H9 (cell line): ENCODE measurements around the gene PAMR1. TPM values are rescaled to one million over a fixed set of nuclear protein-coding genes. Genes with fewer than 3 reads are reported as not detected.

Experiments
- DNase-seq: peaks from one replicate; pipeline ENCODE4 v3.0.0-alpha.2; 2017
- H2AFZ ChIP-seq: one replicate; pipeline ENCODE4 v1.6.1; 2013; ENCODE audit warnings: mild to moderate bottlenecking, low read length, control low read depth, moderate library complexity
- H2AK5ac ChIP-seq: 2 replicates; pipeline ENCODE4 v1.6.1; 2013; ENCODE audit warnings: low read length, control low read depth, mixed read lengths; ENCODE audit not compliant: insufficient read length
- H2BK120ac ChIP-seq: one replicate; pipeline ENCODE4 v1.6.1; 2013; ENCODE audit warnings: low read depth, mild to moderate bottlenecking, low read length, control low read depth, inconsistent platforms; ENCODE audit not compliant: poor library complexity, severe bottlenecking
- H2BK12ac ChIP-seq: 2 replicates; pipeline ENCODE4 v1.6.1; 2013; ENCODE audit warnings: low read length, control low read depth, mixed read lengths, low read depth; ENCODE audit not compliant: insufficient read length
- H2BK15ac ChIP-seq: 2 replicates; pipeline ENCODE4 v1.6.1; 2013; ENCODE audit warnings: low read depth, low read length, control low read depth
- H2BK20ac ChIP-seq: one replicate; pipeline ENCODE4 v1.6.1; 2013; ENCODE audit warnings: low read depth, mild to moderate bottlenecking, low read length, control low read depth, inconsistent platforms; ENCODE audit not compliant: poor library complexity, severe bottlenecking
- H2BK5ac ChIP-seq: 2 replicates; pipeline ENCODE4 v1.6.1; 2013; ENCODE audit warnings: low read length, control low read depth, mixed read lengths; ENCODE audit not compliant: insufficient read length
- H3K14ac ChIP-seq: 2 replicates; pipeline ENCODE4 v1.6.1; 2013; ENCODE audit warnings: low read length, control low read depth; ENCODE audit not compliant: insufficient read depth
- H3K18ac ChIP-seq: 2 replicates; pipeline ENCODE4 v1.6.1; 2013; ENCODE audit warnings: low read depth, mild to moderate bottlenecking, mixed read lengths, low read length, control low read depth; ENCODE audit not compliant: insufficient read length
- H3K23ac ChIP-seq: 2 replicates; pipeline ENCODE4 v1.6.1; 2013; ENCODE audit warnings: low read length, control low read depth, mixed read lengths, low read depth; ENCODE audit not compliant: insufficient read length
- H3K23me2 ChIP-seq: 2 replicates; pipeline ENCODE4 v1.6.1; 2013; ENCODE audit warnings: low read depth, mild to moderate bottlenecking, mixed read lengths, low read length, control low read depth; ENCODE audit not compliant: insufficient read length, poor library complexity, severe bottlenecking
- H3K27ac ChIP-seq: 2 replicates; pipeline ENCODE4 v1.5.1; 2013; ENCODE audit warnings: low read length, control low read depth, mixed read lengths, low read depth; ENCODE audit not compliant: insufficient read length
- H3K27me3 ChIP-seq: 2 replicates; pipeline ENCODE4 v1.6.1; 2013; ENCODE audit warnings: low read length, control low read depth, inconsistent platforms; ENCODE audit not compliant: insufficient read depth
- H3K4ac ChIP-seq: 2 replicates; pipeline ENCODE4 v1.6.1; 2013; ENCODE audit warnings: low read depth, mild to moderate bottlenecking, control low read depth, inconsistent platforms, low read length, moderate library complexity
- H3K4me1 ChIP-seq: 2 replicates; pipeline ENCODE4 v1.6.1; 2013; ENCODE audit warnings: low read length, control low read depth, inconsistent platforms; ENCODE audit not compliant: insufficient read depth
- H3K4me2 ChIP-seq: 2 replicates; pipeline ENCODE4 v1.6.1; 2013; ENCODE audit warnings: low read length, control low read depth, mixed read lengths; ENCODE audit not compliant: insufficient read length, insufficient read depth
- H3K56ac ChIP-seq: 2 replicates; pipeline ENCODE4 v1.6.1; 2013; ENCODE audit warnings: low read depth, mild to moderate bottlenecking, mixed read lengths, low read length, control low read depth; ENCODE audit not compliant: insufficient read length
- H3K79me1 ChIP-seq: 2 replicates; pipeline ENCODE4 v1.6.1; 2013; ENCODE audit warnings: low read depth, mild to moderate bottlenecking, moderate library complexity, low read length, control low read depth, inconsistent platforms; ENCODE audit not compliant: insufficient read depth, poor library complexity, severe bottlenecking
- H3K79me2 ChIP-seq: 2 replicates; pipeline ENCODE4 v1.6.1; 2013; ENCODE audit warnings: low read length, control low read depth, inconsistent platforms; ENCODE audit not compliant: insufficient read depth
- H3K9ac ChIP-seq: 2 replicates; pipeline ENCODE4 v1.6.1; 2013; ENCODE audit warnings: low read length, control low read depth, mixed read lengths; ENCODE audit not compliant: insufficient read length; ENCODE audit errors: extremely low read depth
- H3K9me3 ChIP-seq: one replicate; pipeline ENCODE4 v1.6.1; 2013; ENCODE audit warnings: low read depth, low read length, inconsistent platforms; ENCODE audit not compliant: control insufficient read depth
- H3T11ph ChIP-seq: one replicate; pipeline ENCODE4 v1.6.1; 2013; ENCODE audit warnings: mild to moderate bottlenecking, low read length, control low read depth, inconsistent platforms
- H4K20me1 ChIP-seq: one replicate; pipeline ENCODE4 v1.6.1; 2013; ENCODE audit not compliant: control insufficient read depth, insufficient read length, insufficient read depth
- H4K5ac ChIP-seq: 2 replicates; pipeline ENCODE4 v1.6.1; 2013; ENCODE audit warnings: low read depth, mild to moderate bottlenecking, mixed read lengths, low read length, control low read depth; ENCODE audit not compliant: insufficient read length
- H4K8ac ChIP-seq: replicated peaks from 2 replicates; pipeline ENCODE4 v1.6.1; 2013; ENCODE audit warnings: low read length, control low read depth, mixed read lengths, low read depth; ENCODE audit not compliant: insufficient read length
- H4K91ac ChIP-seq: 2 replicates; pipeline ENCODE4 v1.6.1; 2013; ENCODE audit warnings: low read depth, mild to moderate bottlenecking, moderate library complexity, mixed read lengths, low read length, control low read depth; ENCODE audit not compliant: insufficient read length
- H3K27ac Mint-ChIP-seq, 3 experiments: 2 replicates in 2 of 3; 3 replicates in 1 of 3; pipeline ENCODE4 v1.8.0; 2020 to 2021; ENCODE audit warnings: mixed read lengths in 3 of 3, mild to moderate bottlenecking in 1 of 3, moderate library complexity in 1 of 3
- H3K27me3 Mint-ChIP-seq: 2 replicates; pipeline ENCODE4 v1.8.0; 2021; ENCODE audit warnings: low read depth, mild to moderate bottlenecking, moderate library complexity, mixed read lengths
- H3K36me3 Mint-ChIP-seq, 3 experiments: 2 replicates in 2 of 3; 3 replicates in 1 of 3; pipeline ENCODE4 v1.8.0; 2020 to 2021; ENCODE audit warnings: low read depth in 3 of 3, mixed read lengths in 3 of 3; ENCODE audit not compliant: insufficient read depth in 1 of 3
- H3K4me1 Mint-ChIP-seq, 2 experiments: 2 replicates each; pipeline ENCODE4 v1.8.0; 2020; ENCODE audit warnings: mixed read lengths in 2 of 2
- H3K4me3 Mint-ChIP-seq, 2 experiments: 2 replicates in 1 of 2; 3 replicates in 1 of 2; pipeline ENCODE4 v1.8.0; 2020 to 2021; ENCODE audit warnings: mild to moderate bottlenecking in 2 of 2, mixed read lengths in 2 of 2, moderate library complexity in 1 of 2
- H3K9me3 Mint-ChIP-seq, 2 experiments: 2 replicates in 1 of 2; 3 replicates in 1 of 2; pipeline ENCODE4 v1.8.0; 2020; ENCODE audit warnings: mild to moderate bottlenecking in 2 of 2, mixed read lengths in 2 of 2, moderate library complexity in 1 of 2
- WGBS: extraction: QIAGEN DNeasy Blood & Tissue Kit; methylation state at CpG from one replicate; pipeline ENCODE4 v1.1.7; 2013; ENCODE audit warnings: missing lambda C conversion rate, low lambda C conversion rate, mixed read lengths; ENCODE audit not compliant: insufficient read length; ENCODE audit errors: extremely low coverage; 5-methylcytosine and 5-hydroxymethylcytosine counted together
- total RNA-seq: library from RNA; stranded (reverse); gene quantifications from 2 replicates; pipeline ENCODE4 v1.2.1, GENCODE V29; 2021
- TF ChIP-seq, protein P1 (sequence below): fragments of 200-600 bp; sonication (generic); conservative IDR thresholded peaks from 3 replicates; pipeline ENCODE4 v1.8.0; 2021; ENCODE audit warnings: antibody characterized with exemption, mild to moderate bottlenecking

The PAMR1 gene
- total RNA-seq, 1 experiment from 2014 or later: 2.4 TPM

DNA sequence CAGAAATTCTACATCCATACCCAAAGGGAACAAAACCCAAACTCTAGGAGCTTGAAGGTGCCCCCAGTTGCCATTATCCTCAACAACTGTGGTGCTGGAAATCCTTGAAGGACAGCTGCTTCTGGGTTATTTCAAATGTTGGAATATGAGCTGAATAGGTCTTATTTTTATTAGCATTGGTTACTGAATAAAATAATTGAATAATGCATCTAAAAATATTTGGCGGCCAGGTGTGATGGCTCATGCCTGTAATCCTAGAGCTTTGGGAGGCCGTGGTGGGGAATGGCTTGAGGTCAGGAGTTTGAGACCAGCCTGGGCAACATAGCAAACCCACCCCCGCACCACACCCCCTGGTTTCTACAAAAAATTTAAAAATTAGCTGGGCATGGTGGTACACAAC, 10.9 kb downstream of the PAMR1 start:
- DNase-seq: no peak
- WGBS: no CpG with 5 or more reads among the region's 3 CpGs
- Histone ChIP-seq H3T11ph (no peak overlapping the region), H4K5ac (no peak overlapping the region), H2BK120ac (no peak overlapping the region), H4K91ac (no peak overlapping the region), H2AK5ac (no peak overlapping the region), H4K20me1 (no peaks in the 10 kb centered on the region), H2AFZ (no peak overlapping the region), H3K14ac (no peak overlapping the region), H3K79me2 (no peaks in the 10 kb centered on the region), H2BK15ac (no peak overlapping the region), H3K4me1 (no peaks in the 10 kb centered on the region; the same call in 1 of the 2 replicates), H3K23ac (no peak overlapping the region), H3K4ac (no peak overlapping the region), H2BK5ac (no peak overlapping the region), H3K23me2 (no peaks in the 10 kb centered on the region), H3K79me1 (no peaks in the 10 kb centered on the region), H3K4me2 (no peak overlapping the region), H2BK20ac (no peak overlapping the region), H3K27ac (no peak overlapping the region), H2BK12ac (no peak overlapping the region), H4K8ac (no peak overlapping the region), H3K9ac (no peak overlapping the region), H3K18ac (no peak overlapping the region), H3K9me3 (no peaks in the 10 kb centered on the region), H3K27me3 (no peaks in the 10 kb centered on the region; the same call in 1 of the 2 replicates), H3K56ac (no peak overlapping the region)
- no peaks in the 10 kb centered on the region for H3K9me3 Mint-ChIP-seq
- peaks cover 22 to 23% of the 10 kb centered on the region in 2 experiments for H3K4me1 Mint-ChIP-seq
- H3K36me3 Mint-ChIP-seq: no peaks in the 10 kb centered on the region
- TF ChIP-seq, protein P1, sequence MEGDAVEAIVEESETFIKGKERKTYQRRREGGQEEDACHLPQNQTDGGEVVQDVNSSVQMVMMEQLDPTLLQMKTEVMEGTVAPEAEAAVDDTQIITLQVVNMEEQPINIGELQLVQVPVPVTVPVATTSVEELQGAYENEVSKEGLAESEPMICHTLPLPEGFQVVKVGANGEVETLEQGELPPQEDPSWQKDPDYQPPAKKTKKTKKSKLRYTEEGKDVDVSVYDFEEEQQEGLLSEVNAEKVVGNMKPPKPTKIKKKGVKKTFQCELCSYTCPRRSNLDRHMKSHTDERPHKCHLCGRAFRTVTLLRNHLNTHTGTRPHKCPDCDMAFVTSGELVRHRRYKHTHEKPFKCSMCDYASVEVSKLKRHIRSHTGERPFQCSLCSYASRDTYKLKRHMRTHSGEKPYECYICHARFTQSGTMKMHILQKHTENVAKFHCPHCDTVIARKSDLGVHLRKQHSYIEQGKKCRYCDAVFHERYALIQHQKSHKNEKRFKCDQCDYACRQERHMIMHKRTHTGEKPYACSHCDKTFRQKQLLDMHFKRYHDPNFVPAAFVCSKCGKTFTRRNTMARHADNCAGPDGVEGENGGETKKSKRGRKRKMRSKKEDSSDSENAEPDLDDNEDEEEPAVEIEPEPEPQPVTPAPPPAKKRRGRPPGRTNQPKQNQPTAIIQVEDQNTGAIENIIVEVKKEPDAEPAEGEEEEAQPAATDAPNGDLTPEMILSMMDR: no peak
- peaks cover 17% of the 10 kb centered on the region for H3K27me3 Mint-ChIP-seq
- no peak overlapping the region for H3K27ac Mint-ChIP-seq
- H3K4me3 Mint-ChIP-seq: no peak overlapping the region
